ENCODE measurements around the gene UQCC3. TPM values are rescaled to one million over a fixed set of nuclear protein-coding genes. Genes with fewer than 3 reads are reported as not detected.

UQCC3 gene
- total and polyA plus RNA-seq, 2 of the 13 experiments (the other 11 are each of a cell fraction or from before 2014, with no cell fraction given): 7.7 to 16.0 TPM

GRCh38 chr11:62678770-62679696 is 7.6 kb downstream of the UQCC3 start, which contains the start of gene UBXN1 (continued):
- TF ChIP-seq, protein P1, sequence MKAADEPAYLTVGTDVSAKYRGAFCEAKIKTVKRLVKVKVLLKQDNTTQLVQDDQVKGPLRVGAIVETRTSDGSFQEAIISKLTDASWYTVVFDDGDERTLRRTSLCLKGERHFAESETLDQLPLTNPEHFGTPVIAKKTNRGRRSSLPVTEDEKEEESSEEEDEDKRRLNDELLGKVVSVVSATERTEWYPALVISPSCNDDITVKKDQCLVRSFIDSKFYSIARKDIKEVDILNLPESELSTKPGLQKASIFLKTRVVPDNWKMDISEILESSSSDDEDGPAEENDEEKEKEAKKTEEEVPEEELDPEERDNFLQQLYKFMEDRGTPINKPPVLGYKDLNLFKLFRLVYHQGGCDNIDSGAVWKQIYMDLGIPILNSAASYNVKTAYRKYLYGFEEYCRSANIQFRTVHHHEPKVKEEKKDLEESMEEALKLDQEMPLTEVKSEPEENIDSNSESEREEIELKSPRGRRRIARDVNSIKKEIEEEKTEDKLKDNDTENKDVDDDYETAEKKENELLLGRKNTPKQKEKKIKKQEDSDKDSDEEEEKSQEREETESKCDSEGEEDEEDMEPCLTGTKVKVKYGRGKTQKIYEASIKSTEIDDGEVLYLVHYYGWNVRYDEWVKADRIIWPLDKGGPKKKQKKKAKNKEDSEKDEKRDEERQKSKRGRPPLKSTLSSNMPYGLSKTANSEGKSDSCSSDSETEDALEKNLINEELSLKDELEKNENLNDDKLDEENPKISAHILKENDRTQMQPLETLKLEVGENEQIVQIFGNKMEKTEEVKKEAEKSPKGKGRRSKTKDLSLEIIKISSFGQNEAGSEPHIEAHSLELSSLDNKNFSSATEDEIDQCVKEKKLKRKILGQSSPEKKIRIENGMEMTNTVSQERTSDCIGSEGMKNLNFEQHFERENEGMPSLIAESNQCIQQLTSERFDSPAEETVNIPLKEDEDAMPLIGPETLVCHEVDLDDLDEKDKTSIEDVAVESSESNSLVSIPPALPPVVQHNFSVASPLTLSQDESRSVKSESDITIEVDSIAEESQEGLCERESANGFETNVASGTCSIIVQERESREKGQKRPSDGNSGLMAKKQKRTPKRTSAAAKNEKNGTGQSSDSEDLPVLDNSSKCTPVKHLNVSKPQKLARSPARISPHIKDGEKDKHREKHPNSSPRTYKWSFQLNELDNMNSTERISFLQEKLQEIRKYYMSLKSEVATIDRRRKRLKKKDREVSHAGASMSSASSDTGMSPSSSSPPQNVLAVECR (CRISPR knock-in tag; IDR thresholded peaks at IDR 0.05; ENCODE audit: borderline replicate concordance): peak; percentile 95
- peak; percentile 57; the same call in 1 of the 2 replicates for TF ChIP-seq POGK (CRISPR knock-in tag; conservative IDR thresholded peaks at IDR 0.05)
- TF ChIP-seq, protein P2, sequence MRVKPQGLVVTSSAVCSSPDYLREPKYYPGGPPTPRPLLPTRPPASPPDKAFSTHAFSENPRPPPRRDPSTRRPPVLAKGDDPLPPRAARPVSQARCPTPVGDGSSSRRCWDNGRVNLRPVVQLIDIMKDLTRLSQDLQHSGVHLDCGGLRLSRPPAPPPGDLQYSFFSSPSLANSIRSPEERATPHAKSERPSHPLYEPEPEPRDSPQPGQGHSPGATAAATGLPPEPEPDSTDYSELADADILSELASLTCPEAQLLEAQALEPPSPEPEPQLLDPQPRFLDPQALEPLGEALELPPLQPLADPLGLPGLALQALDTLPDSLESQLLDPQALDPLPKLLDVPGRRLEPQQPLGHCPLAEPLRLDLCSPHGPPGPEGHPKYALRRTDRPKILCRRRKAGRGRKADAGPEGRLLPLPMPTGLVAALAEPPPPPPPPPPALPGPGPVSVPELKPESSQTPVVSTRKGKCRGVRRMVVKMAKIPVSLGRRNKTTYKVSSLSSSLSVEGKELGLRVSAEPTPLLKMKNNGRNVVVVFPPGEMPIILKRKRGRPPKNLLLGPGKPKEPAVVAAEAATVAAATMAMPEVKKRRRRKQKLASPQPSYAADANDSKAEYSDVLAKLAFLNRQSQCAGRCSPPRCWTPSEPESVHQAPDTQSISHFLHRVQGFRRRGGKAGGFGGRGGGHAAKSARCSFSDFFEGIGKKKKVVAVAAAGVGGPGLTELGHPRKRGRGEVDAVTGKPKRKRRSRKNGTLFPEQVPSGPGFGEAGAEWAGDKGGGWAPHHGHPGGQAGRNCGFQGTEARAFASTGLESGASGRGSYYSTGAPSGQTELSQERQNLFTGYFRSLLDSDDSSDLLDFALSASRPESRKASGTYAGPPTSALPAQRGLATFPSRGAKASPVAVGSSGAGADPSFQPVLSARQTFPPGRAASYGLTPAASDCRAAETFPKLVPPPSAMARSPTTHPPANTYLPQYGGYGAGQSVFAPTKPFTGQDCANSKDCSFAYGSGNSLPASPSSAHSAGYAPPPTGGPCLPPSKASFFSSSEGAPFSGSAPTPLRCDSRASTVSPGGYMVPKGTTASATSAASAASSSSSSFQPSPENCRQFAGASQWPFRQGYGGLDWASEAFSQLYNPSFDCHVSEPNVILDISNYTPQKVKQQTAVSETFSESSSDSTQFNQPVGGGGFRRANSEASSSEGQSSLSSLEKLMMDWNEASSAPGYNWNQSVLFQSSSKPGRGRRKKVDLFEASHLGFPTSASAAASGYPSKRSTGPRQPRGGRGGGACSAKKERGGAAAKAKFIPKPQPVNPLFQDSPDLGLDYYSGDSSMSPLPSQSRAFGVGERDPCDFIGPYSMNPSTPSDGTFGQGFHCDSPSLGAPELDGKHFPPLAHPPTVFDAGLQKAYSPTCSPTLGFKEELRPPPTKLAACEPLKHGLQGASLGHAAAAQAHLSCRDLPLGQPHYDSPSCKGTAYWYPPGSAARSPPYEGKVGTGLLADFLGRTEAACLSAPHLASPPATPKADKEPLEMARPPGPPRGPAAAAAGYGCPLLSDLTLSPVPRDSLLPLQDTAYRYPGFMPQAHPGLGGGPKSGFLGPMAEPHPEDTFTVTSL (CRISPR knock-in tag; IDR thresholded peaks at IDR 0.05; ENCODE audit: borderline replicate concordance): 0 out of 2 replicates have a peak, but pooled peaks have one; percentile 11
- no peak for TF ChIP-seq RFX3 (CRISPR knock-in tag; IDR thresholded peaks at IDR 0.05)
- TF ChIP-seq BATF2 (CRISPR knock-in tag; IDR thresholded peaks at IDR 0.05): no peak
- TF ChIP-seq MATR3 (CRISPR knock-in tag; IDR thresholded peaks at IDR 0.05): no peak
- TF ChIP-seq KLF6 (CRISPR knock-in tag; IDR thresholded peaks at IDR 0.05): peak; percentile 45; the same call in 1 of the 2 replicates
- TF ChIP-seq REXO4 (CRISPR knock-in tag; IDR thresholded peaks at IDR 0.05; ENCODE audit: borderline replicate concordance): no peak
- TF ChIP-seq ZBTB38 (CRISPR knock-in tag; IDR thresholded peaks at IDR 0.05): peak; percentile 42; the same call in 1 of the 2 replicates
- TF ChIP-seq, protein P3, sequence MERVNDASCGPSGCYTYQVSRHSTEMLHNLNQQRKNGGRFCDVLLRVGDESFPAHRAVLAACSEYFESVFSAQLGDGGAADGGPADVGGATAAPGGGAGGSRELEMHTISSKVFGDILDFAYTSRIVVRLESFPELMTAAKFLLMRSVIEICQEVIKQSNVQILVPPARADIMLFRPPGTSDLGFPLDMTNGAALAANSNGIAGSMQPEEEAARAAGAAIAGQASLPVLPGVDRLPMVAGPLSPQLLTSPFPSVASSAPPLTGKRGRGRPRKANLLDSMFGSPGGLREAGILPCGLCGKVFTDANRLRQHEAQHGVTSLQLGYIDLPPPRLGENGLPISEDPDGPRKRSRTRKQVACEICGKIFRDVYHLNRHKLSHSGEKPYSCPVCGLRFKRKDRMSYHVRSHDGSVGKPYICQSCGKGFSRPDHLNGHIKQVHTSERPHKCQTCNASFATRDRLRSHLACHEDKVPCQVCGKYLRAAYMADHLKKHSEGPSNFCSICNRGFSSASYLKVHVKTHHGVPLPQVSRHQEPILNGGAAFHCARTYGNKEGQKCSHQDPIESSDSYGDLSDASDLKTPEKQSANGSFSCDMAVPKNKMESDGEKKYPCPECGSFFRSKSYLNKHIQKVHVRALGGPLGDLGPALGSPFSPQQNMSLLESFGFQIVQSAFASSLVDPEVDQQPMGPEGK (CRISPR knock-in tag; IDR thresholded peaks at IDR 0.05): peak; percentile 57; the same call in 1 of the 2 replicates
